ENCODE data around the gene PRKCQ.

DNA sequence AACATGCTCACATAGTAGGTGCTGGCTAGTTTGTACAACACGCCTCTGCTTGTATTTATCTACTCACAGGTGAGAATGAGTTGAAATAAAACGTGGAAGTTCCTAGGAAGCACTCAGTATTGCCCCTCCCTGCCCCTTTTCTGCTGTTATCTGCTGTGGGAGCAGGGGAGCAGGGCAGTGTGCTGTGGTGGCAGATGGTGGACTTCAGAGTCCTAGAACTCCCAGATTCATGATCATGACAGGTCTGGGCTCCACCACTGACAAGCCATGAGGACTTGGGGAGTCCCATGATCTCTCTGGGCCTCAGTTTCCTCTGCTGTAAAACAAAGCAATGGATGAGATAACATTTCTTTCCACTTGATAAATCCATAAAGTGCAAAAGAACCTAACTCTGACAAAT lies 11.6 kb upstream of the PRKCQ start:
- TF ChIP-seq, protein P1, sequence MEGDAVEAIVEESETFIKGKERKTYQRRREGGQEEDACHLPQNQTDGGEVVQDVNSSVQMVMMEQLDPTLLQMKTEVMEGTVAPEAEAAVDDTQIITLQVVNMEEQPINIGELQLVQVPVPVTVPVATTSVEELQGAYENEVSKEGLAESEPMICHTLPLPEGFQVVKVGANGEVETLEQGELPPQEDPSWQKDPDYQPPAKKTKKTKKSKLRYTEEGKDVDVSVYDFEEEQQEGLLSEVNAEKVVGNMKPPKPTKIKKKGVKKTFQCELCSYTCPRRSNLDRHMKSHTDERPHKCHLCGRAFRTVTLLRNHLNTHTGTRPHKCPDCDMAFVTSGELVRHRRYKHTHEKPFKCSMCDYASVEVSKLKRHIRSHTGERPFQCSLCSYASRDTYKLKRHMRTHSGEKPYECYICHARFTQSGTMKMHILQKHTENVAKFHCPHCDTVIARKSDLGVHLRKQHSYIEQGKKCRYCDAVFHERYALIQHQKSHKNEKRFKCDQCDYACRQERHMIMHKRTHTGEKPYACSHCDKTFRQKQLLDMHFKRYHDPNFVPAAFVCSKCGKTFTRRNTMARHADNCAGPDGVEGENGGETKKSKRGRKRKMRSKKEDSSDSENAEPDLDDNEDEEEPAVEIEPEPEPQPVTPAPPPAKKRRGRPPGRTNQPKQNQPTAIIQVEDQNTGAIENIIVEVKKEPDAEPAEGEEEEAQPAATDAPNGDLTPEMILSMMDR (IDR thresholded peaks at IDR 0.05; ENCODE audit: insufficient read depth, low read length, poor library complexity, severe bottlenecking): no peak
- TF ChIP-seq EZH2phosphoT487 (conservative IDR thresholded peaks at IDR 0.05; ENCODE audit: low read length): no peak
